ENCODE measurements around the gene RNF112.

RNF112 gene

GRCh38 chr17:19392303-19392702 lies 18.7 kb upstream of the RNF112 start:
- no peak for DNase-seq (ENCODE audit: low spot score)
- TF ChIP-seq CTCF (IDR thresholded peaks at IDR 0.05; ENCODE audit: extremely low read depth, missing control alignments), result no peak

DNA sequence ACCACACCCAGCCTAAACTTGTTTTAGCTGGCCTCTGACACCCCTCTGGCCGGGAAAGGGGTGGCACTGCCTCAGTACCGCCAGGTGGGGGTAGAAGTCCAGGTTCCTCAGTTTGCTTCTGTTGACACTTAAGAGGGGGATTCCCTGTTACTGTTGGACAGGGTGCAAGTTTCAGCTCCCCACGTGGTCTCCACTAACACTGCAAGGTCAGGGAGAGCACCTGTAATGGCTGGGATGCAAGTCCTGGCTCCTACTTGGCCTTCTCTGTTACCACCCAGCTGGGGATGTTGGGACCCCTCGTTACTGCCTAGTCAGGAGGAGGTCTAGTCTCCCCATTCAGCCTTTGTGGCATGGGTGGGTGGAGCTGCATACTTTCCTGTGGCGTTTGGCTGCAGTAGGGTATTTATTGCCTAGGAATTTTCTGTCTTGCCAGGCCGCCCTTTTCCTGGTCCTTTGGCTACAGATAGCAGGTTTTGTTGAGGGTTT lies 13.4 kb upstream of the RNF112 start:
- no peak for DNase-seq (ENCODE audit: low spot score)
- TF ChIP-seq CTCF (IDR thresholded peaks at IDR 0.05; ENCODE audit: extremely low read depth, missing control alignments), result peak; percentile 30

- no peak for DNase-seq (ENCODE audit: low spot score)
- TF ChIP-seq CTCF (IDR thresholded peaks at IDR 0.05; ENCODE audit: extremely low read depth, missing control alignments), result no peak
These were observed 12.5 kb upstream of the RNF112 start for GRCh38 chr17:19398301-19399181.

GRCh38 chr17:19399750-19400450 lies 11.1 kb upstream of the RNF112 start:
- no peak for DNase-seq (ENCODE audit: low spot score)
- TF ChIP-seq CTCF (IDR thresholded peaks at IDR 0.05; ENCODE audit: extremely low read depth, missing control alignments), result no peak

GRCh38 chr17:19401321-19402010 lies 9.6 kb upstream of the RNF112 start:
- no peak for TF ChIP-seq CTCF (IDR thresholded peaks at IDR 0.05; ENCODE audit: extremely low read depth, missing control alignments)

GRCh38 chr17:19402171-19402570 lies 8.9 kb upstream of the RNF112 start:
- no peak for TF ChIP-seq CTCF (IDR thresholded peaks at IDR 0.05; ENCODE audit: extremely low read depth, missing control alignments)
- DNase-seq (ENCODE audit: low spot score), result no peak

More at GRCh38 chr17:19401321-19402010, 9.6 kb upstream of the RNF112 start:
- DNase-seq (ENCODE audit: low spot score), result no peak

Measured in GM20000 (cell line).